Measurements from ENCODE around the gene ZNF541. TPM values are rescaled to one million over a fixed set of nuclear protein-coding genes. Genes with fewer than 3 reads are reported as not detected.

The ZNF541 gene
- total RNA-seq, 1 experiment from 2014 or later, result 0.15 TPM

DNA sequence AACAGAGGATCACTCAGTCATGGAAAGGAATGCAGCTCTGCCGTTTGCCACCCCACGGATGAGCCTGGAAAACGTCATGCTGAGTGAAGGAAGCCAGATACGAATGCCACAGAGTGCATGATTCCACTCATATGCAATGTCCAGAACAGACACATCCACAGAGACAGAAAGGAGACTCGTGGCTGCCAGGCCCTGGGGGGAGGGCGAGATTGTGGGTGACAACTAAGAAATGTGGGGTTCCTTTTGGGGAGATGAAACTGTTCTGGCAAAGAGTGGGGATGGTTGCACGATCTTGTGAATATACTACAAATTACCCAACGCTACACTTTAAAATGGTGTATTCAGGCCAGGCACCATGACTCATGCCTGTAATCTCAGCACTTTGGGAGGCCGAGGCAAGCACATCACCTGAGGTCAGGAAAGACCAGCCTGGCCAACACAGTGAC is 30.9 kb downstream of the ZNF541 start:
- Histone ChIP-seq H3K4me1 (ENCODE audit: control insufficient read depth, insufficient read depth, low read length) (no peaks in the 10 kb centered on the region), H3K36me3 (ENCODE audit: control insufficient read depth, insufficient read depth, low read length) (no peaks in the 10 kb centered on the region), H3K27me3 (ENCODE audit: control insufficient read depth, insufficient read depth, low read length) (no peaks in the 10 kb centered on the region), H3K27ac (ENCODE audit: low read length) (no peak overlapping the region), H3K4me3 (ENCODE audit: low read depth in 2 of 2, low read length in 2 of 2) (no peak overlapping the region), H3K9me3 (ENCODE audit: control insufficient read depth, insufficient read depth, low read depth, low read length) (no peaks in the 10 kb centered on the region)
- ChIA-PET CTCF (no interaction called here), POLR2A (no interaction called here)
- TF ChIP-seq TCF7L2 (IDR thresholded peaks at IDR 0.05; ENCODE audit: low read depth, low read length) (no peak), POLR2AphosphoS5 (IDR thresholded peaks at IDR 0.05; ENCODE audit: low read depth, low read length) (no peak), REST (IDR thresholded peaks at IDR 0.05; ENCODE audit: insufficient read depth in 1 of 2, low read depth in 2 of 2, low read length in 1 of 2) (no peak), SIN3A (IDR thresholded peaks at IDR 0.05; ENCODE audit: borderline replicate concordance, insufficient read depth, low read depth, low read length) (no peak)
- TF ChIP-seq, protein P1, sequence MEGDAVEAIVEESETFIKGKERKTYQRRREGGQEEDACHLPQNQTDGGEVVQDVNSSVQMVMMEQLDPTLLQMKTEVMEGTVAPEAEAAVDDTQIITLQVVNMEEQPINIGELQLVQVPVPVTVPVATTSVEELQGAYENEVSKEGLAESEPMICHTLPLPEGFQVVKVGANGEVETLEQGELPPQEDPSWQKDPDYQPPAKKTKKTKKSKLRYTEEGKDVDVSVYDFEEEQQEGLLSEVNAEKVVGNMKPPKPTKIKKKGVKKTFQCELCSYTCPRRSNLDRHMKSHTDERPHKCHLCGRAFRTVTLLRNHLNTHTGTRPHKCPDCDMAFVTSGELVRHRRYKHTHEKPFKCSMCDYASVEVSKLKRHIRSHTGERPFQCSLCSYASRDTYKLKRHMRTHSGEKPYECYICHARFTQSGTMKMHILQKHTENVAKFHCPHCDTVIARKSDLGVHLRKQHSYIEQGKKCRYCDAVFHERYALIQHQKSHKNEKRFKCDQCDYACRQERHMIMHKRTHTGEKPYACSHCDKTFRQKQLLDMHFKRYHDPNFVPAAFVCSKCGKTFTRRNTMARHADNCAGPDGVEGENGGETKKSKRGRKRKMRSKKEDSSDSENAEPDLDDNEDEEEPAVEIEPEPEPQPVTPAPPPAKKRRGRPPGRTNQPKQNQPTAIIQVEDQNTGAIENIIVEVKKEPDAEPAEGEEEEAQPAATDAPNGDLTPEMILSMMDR (IDR thresholded peaks at IDR 0.05), result no peak
- ATAC-seq, result no peak
- BruUV-seq (replicated peaks), result no TSS peak
- intact Hi-C loops (cut with micrococcal nuclease; ENCODE audit: unreplicated experiment) (no loop called here), in situ Hi-C loops (cut with HindIII; ENCODE audit: low pct_unique_long_range_greater_than_20kb, low sequenced_read_pairs) (no loop called here)
- DNase-seq (ENCODE audit: low read depth, low spot score), result no peak

DNA sequence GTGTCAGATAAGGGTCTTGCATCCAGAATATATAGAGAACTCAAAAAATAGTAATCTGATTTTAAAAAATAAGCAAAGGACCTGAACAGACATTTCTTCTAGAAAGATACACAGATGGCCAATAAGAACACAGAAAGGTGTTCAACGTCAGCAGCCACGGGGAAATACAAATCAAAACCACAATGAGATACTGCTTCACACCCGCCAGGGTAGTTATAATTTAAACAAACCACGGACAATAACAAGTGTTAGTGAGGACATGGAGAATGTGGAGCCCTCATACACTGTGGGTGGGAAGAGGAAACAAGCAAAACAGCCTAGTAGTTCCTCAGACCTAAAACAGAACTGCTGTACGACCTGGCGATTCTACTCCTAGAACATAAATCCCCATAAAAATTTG is 31.4 kb downstream of the ZNF541 start:
- intact Hi-C loops (cut with micrococcal nuclease; ENCODE audit: unreplicated experiment) (no loop called here), in situ Hi-C loops (cut with HindIII; ENCODE audit: low pct_unique_long_range_greater_than_20kb, low sequenced_read_pairs) (no loop called here)
- ChIA-PET CTCF (no interaction called here), POLR2A (no interaction called here)
- no peak overlapping the region for H3K4me3 ChIP-seq (ENCODE audit: low read depth in 2 of 2, low read length in 2 of 2)
- no TSS peak for BruUV-seq (replicated peaks)
- no peaks in the 10 kb centered on the region for H3K27me3 ChIP-seq (ENCODE audit: control insufficient read depth, insufficient read depth, low read length)
- H3K9me3 ChIP-seq (ENCODE audit: control insufficient read depth, insufficient read depth, low read depth, low read length), result no peaks in the 10 kb centered on the region
- no peak overlapping the region for H3K27ac ChIP-seq (ENCODE audit: low read length)
- no peaks in the 10 kb centered on the region for H3K4me1 ChIP-seq (ENCODE audit: control insufficient read depth, insufficient read depth, low read length)
- H3K36me3 ChIP-seq (ENCODE audit: control insufficient read depth, insufficient read depth, low read length), result no peaks in the 10 kb centered on the region
- ATAC-seq, result no peak
- DNase-seq (ENCODE audit: low read depth, low spot score), result no peak
- TF ChIP-seq REST (IDR thresholded peaks at IDR 0.05; ENCODE audit: insufficient read depth in 1 of 2, low read depth in 2 of 2, low read length in 1 of 2), result no peak
- no peak for TF ChIP-seq TCF7L2 (IDR thresholded peaks at IDR 0.05; ENCODE audit: low read depth, low read length)
- no peak for TF ChIP-seq SIN3A (IDR thresholded peaks at IDR 0.05; ENCODE audit: borderline replicate concordance, insufficient read depth, low read depth, low read length)
- no peak for TF ChIP-seq POLR2AphosphoS5 (IDR thresholded peaks at IDR 0.05; ENCODE audit: low read depth, low read length)

Measured in Panc1 (cell line).